ENCODE results near the gene NDUFB7. TPM values are rescaled to one million over a fixed set of nuclear protein-coding genes. Genes with fewer than 3 reads are reported as not detected.

NDUFB7 gene
- total and polyA plus RNA-seq, 2 of the 8 experiments (the other 6 are each of a cell fraction or from before 2014, with no cell fraction given), result 151 to 740 TPM

DNA sequence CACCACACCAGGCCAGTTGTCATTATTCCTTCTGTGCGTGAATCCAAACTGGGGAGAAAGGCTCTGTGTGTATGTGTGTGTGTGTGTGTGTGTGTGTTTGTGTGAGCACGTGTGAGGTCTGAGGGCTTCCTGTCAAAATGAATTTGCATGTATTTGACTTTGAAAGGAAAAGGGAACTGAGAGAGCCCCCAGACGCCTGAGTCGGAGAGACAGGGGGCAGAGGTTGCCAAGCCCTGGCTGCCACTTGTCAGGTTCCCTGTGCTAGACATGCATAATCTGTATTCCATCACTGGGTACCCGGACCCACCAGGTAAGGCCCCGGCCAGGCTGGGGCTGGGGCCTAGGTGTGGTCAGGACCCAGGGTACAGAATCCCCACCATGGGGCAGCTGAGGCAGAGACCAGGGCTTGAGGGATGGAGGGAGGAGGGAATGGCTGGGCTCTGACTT, 11.1 kb upstream of the NDUFB7 start, which contains the start of gene CLEC17A:
TSS of gene CLEC17A (plus strand) at position 191 of the 447 bp plus-strand sequence. CDS start at position 268, 77 bp downstream.
- Histone ChIP-seq H3K36me3 (ENCODE audit: control insufficient read depth in 2 of 4, insufficient read depth in 4 of 4, low read length in 3 of 4) (no peaks in the 10 kb centered on the region), H3K9me3 (ENCODE audit: insufficient read depth in 2 of 2, low read depth in 1 of 2, low read length in 1 of 2) (peaks cover 0 to 11% of the 10 kb centered on the region in 2 experiments; a peak in 2 of 4 replicates), H3K4me1 (replicated peaks in 1 of 4; ENCODE audit: control insufficient read depth in 3 of 4, insufficient read depth in 4 of 4, low read length in 3 of 4) (no peaks in the 10 kb centered on the region), H2BK120ac (replicated peaks; ENCODE audit: low read depth, low read length) (no peak within 1 kb of the TSS), H3K14ac (ENCODE audit: insufficient read length) (no peak within 1 kb of the TSS), H2BK12ac (ENCODE audit: low read depth, low read length) (no peak within 1 kb of the TSS), H3K79me1 (ENCODE audit: low read depth, low read length) (no peaks in the 10 kb centered on the region), H3K27me3 (replicated peaks in 1 of 4; ENCODE audit: control insufficient read depth in 3 of 4, extremely low read depth in 1 of 4, insufficient read depth in 3 of 4, low read length in 3 of 4) (no peaks in the 10 kb centered on the region), H3K23ac (ENCODE audit: insufficient read length) (no peak within 1 kb of the TSS), H3K4ac (replicated peaks; ENCODE audit: insufficient read length, low read depth, low read length) (no peak within 1 kb of the TSS), H4K91ac (replicated peaks; ENCODE audit: insufficient read length, low read length) (no peak within 1 kb of the TSS), H3K18ac (ENCODE audit: extremely low read depth, low read length) (no peak within 1 kb of the TSS), H2BK5ac (ENCODE audit: low read depth, low read length) (no peak within 1 kb of the TSS), H4K5ac (ENCODE audit: insufficient read length, low read depth, low read length) (no peak within 1 kb of the TSS), H4K8ac (ENCODE audit: extremely low read depth, insufficient read depth, low read length) (no peak within 1 kb of the TSS), H3K56ac (replicated peaks; ENCODE audit: insufficient read length, low read depth, low read length) (no peak within 1 kb of the TSS), H2AFZ (ENCODE audit: low read length) (no peak within 1 kb of the TSS), H3K4me2 (ENCODE audit: insufficient read depth in 1 of 2, low read depth in 2 of 2, low read length in 2 of 2) (no peak within 1 kb of the TSS), H2BK20ac (ENCODE audit: low read length) (no peak within 1 kb of the TSS), H3K9ac (replicated peaks in 1 of 4; ENCODE audit: extremely low read depth in 1 of 4, low read depth in 3 of 4, low read length in 3 of 4) (no peak within 1 kb of the TSS), H2BK15ac (ENCODE audit: low read length) (no peak within 1 kb of the TSS), H2AK5ac (ENCODE audit: low read depth, low read length) (no peak within 1 kb of the TSS), H3K4me3 (ENCODE audit: extremely low read depth in 1 of 4, insufficient read depth in 2 of 4, low read depth in 3 of 4, low read length in 4 of 4) (no peak within 1 kb of the TSS), H3K79me2 (ENCODE audit: control insufficient read depth in 1 of 2, insufficient read depth in 2 of 2, low read length in 2 of 2) (no peaks in the 10 kb centered on the region), H3K23me2 (ENCODE audit: low read depth, low read length) (no peaks in the 10 kb centered on the region), H3K27ac (ENCODE audit: low read depth, low read length) (no peak within 1 kb of the TSS), H4K20me1 (replicated peaks in 1 of 2; ENCODE audit: control insufficient read depth in 1 of 2, insufficient read depth in 2 of 2, low read length in 2 of 2) (no peaks in the 10 kb centered on the region)
- 76% methylated on average over 6 of the region's 6 CpGs; no CpG with 5 or more reads in 1 of the 2 experiments for WGBS, 2 experiments (ENCODE audit: extremely low coverage in 1 of 2, insufficient coverage in 1 of 2, insufficient read length in 1 of 2, insufficient replicate concordance in 2 of 2, low coverage in 1 of 2, low lambda C conversion rate in 2 of 2, missing lambda C conversion rate in 1 of 2)
- DNase-seq (ENCODE audit: low read depth in 1 of 2, low spot score in 2 of 2) (no peak), FAIRE-seq (no peak)
- CTCF ChIA-PET (ENCODE audit: partially characterized antibody), result no interaction called here
- POLR2A ChIA-PET (ENCODE audit: partially characterized antibody), result no interaction called here
- no peak for TF ChIP-seq JUND (IDR thresholded peaks at IDR 0.05; ENCODE audit: low read length)
- TF ChIP-seq RNF2 (IDR thresholded peaks at IDR 0.05; ENCODE audit: borderline replicate concordance, low read depth, low read length, missing control alignments, poor library complexity, severe bottlenecking), result no peak
- TF ChIP-seq, protein P1, sequence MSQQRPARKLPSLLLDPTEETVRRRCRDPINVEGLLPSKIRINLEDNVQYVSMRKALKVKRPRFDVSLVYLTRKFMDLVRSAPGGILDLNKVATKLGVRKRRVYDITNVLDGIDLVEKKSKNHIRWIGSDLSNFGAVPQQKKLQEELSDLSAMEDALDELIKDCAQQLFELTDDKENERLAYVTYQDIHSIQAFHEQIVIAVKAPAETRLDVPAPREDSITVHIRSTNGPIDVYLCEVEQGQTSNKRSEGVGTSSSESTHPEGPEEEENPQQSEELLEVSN (IDR thresholded peaks at IDR 0.05), result no peak
- no peak for TF ChIP-seq SP1 (IDR thresholded peaks at IDR 0.05; ENCODE audit: low read depth, low read length)
- TF ChIP-seq TBP (IDR thresholded peaks at IDR 0.05; ENCODE audit: low read depth, low read length), result no peak
- no peak for TF ChIP-seq BCL11A (IDR thresholded peaks at IDR 0.05; ENCODE audit: low read depth in 2 of 2, low read length in 2 of 2)
- TF ChIP-seq SAP30 (IDR thresholded peaks at IDR 0.05; ENCODE audit: insufficient read depth, insufficient replicate concordance, low read length), result no peak
- no peak for TF ChIP-seq GTF2F1 (IDR thresholded peaks at IDR 0.05; ENCODE audit: borderline replicate concordance, low read depth, low read length)
- TF ChIP-seq PHF8 (conservative IDR thresholded peaks at IDR 0.05; ENCODE audit: low read depth, low read length), result no peak
- no peak for TF ChIP-seq CEBPB (IDR thresholded peaks at IDR 0.05; ENCODE audit: low read depth, low read length)
- no peak for TF ChIP-seq CBX5 (IDR thresholded peaks at IDR 0.05; ENCODE audit: low read depth, low read length)
- no peak for TF ChIP-seq EGR1 (IDR thresholded peaks at IDR 0.05; ENCODE audit: borderline replicate concordance, low read depth, low read length)
- no peak for TF ChIP-seq HDAC6 (IDR thresholded peaks at IDR 0.05; ENCODE audit: low read depth, low read length)
- TF ChIP-seq SP2 (IDR thresholded peaks at IDR 0.05; ENCODE audit: low read length), result no peak

Data from H1 (cell line).